ENCODE measurements around the gene PRM1. TPM values are rescaled to one million over a fixed set of nuclear protein-coding genes. Genes with fewer than 3 reads are reported as not detected.
A peak's percentile ranks its signal among the peaks of the same experiment; 100 is the strongest.

PRM1 gene
- total and polyA plus RNA-seq, 2 of the 13 experiments (the other 11 are each of a cell fraction or from before 2014, with no cell fraction given) = not detected

- TF ChIP-seq, protein P1, sequence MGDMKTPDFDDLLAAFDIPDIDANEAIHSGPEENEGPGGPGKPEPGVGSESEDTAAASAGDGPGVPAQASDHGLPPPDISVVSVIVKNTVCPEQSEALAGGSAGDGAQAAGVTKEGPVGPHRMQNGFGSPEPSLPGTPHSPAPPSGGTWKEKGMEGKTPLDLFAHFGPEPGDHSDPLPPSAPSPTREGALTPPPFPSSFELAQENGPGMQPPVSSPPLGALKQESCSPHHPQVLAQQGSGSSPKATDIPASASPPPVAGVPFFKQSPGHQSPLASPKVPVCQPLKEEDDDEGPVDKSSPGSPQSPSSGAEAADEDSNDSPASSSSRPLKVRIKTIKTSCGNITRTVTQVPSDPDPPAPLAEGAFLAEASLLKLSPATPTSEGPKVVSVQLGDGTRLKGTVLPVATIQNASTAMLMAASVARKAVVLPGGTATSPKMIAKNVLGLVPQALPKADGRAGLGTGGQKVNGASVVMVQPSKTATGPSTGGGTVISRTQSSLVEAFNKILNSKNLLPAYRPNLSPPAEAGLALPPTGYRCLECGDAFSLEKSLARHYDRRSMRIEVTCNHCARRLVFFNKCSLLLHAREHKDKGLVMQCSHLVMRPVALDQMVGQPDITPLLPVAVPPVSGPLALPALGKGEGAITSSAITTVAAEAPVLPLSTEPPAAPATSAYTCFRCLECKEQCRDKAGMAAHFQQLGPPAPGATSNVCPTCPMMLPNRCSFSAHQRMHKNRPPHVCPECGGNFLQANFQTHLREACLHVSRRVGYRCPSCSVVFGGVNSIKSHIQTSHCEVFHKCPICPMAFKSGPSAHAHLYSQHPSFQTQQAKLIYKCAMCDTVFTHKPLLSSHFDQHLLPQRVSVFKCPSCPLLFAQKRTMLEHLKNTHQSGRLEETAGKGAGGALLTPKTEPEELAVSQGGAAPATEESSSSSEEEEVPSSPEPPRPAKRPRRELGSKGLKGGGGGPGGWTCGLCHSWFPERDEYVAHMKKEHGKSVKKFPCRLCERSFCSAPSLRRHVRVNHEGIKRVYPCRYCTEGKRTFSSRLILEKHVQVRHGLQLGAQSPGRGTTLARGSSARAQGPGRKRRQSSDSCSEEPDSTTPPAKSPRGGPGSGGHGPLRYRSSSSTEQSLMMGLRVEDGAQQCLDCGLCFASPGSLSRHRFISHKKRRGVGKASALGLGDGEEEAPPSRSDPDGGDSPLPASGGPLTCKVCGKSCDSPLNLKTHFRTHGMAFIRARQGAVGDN (CRISPR knock-in tag; IDR thresholded peaks at IDR 0.05) = peak; percentile 63
- TF ChIP-seq HOMEZ (CRISPR knock-in tag; IDR thresholded peaks at IDR 0.05; ENCODE audit: low read depth) (no peak), ATF1 (CRISPR knock-in tag; IDR thresholded peaks at IDR 0.05) (no peak), HNRNPH1 (optimal IDR thresholded peaks at IDR 0.05; ENCODE audit: low read depth, low read length) (no peak), HOXD1 (CRISPR knock-in tag; IDR thresholded peaks at IDR 0.05) (no peak), ZBTB33 (CRISPR knock-in tag; IDR thresholded peaks at IDR 0.05) (0 out of 2 replicates have a peak, but pooled peaks have one; percentile 24), SRY (CRISPR knock-in tag; IDR thresholded peaks at IDR 0.05) (0 out of 2 replicates have a peak, but pooled peaks have one; percentile 45), MAFG (CRISPR knock-in tag; IDR thresholded peaks at IDR 0.05) (no peak), ZSCAN21 (CRISPR knock-in tag; IDR thresholded peaks at IDR 0.05; ENCODE audit: borderline replicate concordance) (0 out of 2 replicates have a peak, but pooled peaks have one; percentile 17), PRMT3 (CRISPR knock-in tag; IDR thresholded peaks at IDR 0.05; ENCODE audit: borderline replicate concordance, low read depth) (no peak), KMT2A (CRISPR knock-in tag; IDR thresholded peaks at IDR 0.05) (no peak), SOX13 (IDR thresholded peaks at IDR 0.05) (no peak), SOX13 (CRISPR knock-in tag; conservative IDR thresholded peaks at IDR 0.05 in 1 of 2, IDR thresholded peaks at IDR 0.05 in 1 of 2) (no peak), SP1 (IDR thresholded peaks at IDR 0.05) (no peak), SP1 (CRISPR knock-in tag; IDR thresholded peaks at IDR 0.05) (no peak), AKAP8 (CRISPR knock-in tag; IDR thresholded peaks at IDR 0.05) (no peak), PBX3 (CRISPR knock-in tag; IDR thresholded peaks at IDR 0.05; ENCODE audit: borderline replicate concordance) (no peak), KMT2B (CRISPR knock-in tag; IDR thresholded peaks at IDR 0.05) (no peak), SATB2 (CRISPR knock-in tag; IDR thresholded peaks at IDR 0.05) (no peak)
- TF ChIP-seq, protein P2, sequence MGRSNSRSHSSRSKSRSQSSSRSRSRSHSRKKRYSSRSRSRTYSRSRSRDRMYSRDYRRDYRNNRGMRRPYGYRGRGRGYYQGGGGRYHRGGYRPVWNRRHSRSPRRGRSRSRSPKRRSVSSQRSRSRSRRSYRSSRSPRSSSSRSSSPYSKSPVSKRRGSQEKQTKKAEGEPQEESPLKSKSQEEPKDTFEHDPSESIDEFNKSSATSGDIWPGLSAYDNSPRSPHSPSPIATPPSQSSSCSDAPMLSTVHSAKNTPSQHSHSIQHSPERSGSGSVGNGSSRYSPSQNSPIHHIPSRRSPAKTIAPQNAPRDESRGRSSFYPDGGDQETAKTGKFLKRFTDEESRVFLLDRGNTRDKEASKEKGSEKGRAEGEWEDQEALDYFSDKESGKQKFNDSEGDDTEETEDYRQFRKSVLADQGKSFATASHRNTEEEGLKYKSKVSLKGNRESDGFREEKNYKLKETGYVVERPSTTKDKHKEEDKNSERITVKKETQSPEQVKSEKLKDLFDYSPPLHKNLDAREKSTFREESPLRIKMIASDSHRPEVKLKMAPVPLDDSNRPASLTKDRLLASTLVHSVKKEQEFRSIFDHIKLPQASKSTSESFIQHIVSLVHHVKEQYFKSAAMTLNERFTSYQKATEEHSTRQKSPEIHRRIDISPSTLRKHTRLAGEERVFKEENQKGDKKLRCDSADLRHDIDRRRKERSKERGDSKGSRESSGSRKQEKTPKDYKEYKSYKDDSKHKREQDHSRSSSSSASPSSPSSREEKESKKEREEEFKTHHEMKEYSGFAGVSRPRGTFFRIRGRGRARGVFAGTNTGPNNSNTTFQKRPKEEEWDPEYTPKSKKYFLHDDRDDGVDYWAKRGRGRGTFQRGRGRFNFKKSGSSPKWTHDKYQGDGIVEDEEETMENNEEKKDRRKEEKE (IDR thresholded peaks at IDR 0.05) = no peak
Measured at GRCh38 chr16:11271610-11272009, 9.5 kb downstream of the PRM1 start (continued).
